Stimulated activated memory B cell treated with anti-CD40 and anti-IgM and Interleukin-4, amounts not matched to agents 10 μg/mL and 1 μg/mL and 100 μg/mL, for 72 hours (primary cell): ENCODE measurements around the gene RANBP2.
"Not testable (repeated sequence)": the region's sequence is repeated elsewhere in the genome, so short reads cannot be mapped to it uniquely, and the experiment has no call there.

Experiments used
- ATAC-seq: fragments of 150-1000 bp; cut with Tn5 transposase; 2 replicates; pipeline ENCODE4 v1.10.0; 2021
- H3K27ac Mint-ChIP-seq: one replicate; pipeline ENCODE4 v1.8.0; 2022; ENCODE audit warnings: mild to moderate bottlenecking, mixed read lengths
- H3K27me3 Mint-ChIP-seq: one replicate; pipeline ENCODE4 v1.8.0; 2022; ENCODE audit warnings: mixed read lengths
- H3K36me3 Mint-ChIP-seq: one replicate; pipeline ENCODE4 v1.8.0; 2022; ENCODE audit warnings: mixed read lengths
- H3K4me1 Mint-ChIP-seq: one replicate; pipeline ENCODE4 v1.8.0; 2022; ENCODE audit warnings: mixed read lengths
- H3K4me3 Mint-ChIP-seq: one replicate; pipeline ENCODE4 v1.8.0; 2022; ENCODE audit warnings: mild to moderate bottlenecking, moderate library complexity, mixed read lengths
- H3K9me3 Mint-ChIP-seq: one replicate; pipeline ENCODE4 v1.8.0; 2022; ENCODE audit warnings: mixed read lengths

RANBP2 gene

DNA sequence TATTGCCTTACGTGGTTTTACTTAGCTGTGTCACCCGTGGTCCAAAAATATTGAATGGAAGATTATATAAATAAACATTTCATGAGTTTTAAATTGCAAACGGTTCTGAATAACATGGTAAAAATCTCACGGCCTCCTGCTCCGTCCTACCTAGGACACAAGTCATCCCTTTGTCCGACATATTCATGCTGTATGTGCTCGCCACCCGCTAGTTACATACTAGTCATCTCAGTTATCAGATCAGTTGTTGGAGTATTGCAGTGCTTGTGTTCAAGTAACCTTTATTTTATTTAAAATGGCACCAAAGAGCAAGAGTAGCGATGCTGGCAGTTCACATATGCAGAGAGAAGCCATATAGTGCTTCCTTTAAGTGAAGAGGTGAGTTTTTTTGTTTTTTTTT lies 6.8 kb downstream of the RANBP2 start:
- not testable (repeated sequence) for H3K27me3 Mint-ChIP-seq, H3K27ac Mint-ChIP-seq, H3K36me3 Mint-ChIP-seq, H3K4me3 Mint-ChIP-seq, H3K9me3 Mint-ChIP-seq, ATAC-seq
- H3K4me1 Mint-ChIP-seq: peaks cover 35% of the 10 kb centered on the region

DNA sequence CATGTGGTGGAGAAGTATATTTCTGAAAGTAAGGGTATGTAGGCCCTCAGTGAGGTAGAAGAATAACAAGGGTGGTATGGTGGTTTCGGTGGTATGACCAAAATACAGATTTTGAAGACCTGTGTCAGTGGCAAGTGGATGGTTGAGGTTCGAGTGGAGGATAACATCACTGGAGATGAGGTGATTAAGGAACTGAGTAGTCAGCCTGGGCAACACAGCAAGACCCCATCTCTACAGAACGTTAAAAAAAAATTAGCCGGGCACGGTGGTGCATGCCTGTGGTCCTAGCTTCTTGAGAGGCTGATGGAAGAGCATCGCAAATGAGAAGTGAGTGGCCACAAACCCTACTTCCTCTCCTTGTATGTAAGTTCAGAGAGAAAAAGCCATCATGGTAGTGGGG lies 15.4 kb downstream of the RANBP2 start:
- H3K4me3 Mint-ChIP-seq, H3K27ac Mint-ChIP-seq, H3K4me1 Mint-ChIP-seq, ATAC-seq, H3K9me3 Mint-ChIP-seq, H3K27me3 Mint-ChIP-seq: not testable (repeated sequence)
- H3K36me3 Mint-ChIP-seq: peaks cover 21% of the 10 kb centered on the region

DNA sequence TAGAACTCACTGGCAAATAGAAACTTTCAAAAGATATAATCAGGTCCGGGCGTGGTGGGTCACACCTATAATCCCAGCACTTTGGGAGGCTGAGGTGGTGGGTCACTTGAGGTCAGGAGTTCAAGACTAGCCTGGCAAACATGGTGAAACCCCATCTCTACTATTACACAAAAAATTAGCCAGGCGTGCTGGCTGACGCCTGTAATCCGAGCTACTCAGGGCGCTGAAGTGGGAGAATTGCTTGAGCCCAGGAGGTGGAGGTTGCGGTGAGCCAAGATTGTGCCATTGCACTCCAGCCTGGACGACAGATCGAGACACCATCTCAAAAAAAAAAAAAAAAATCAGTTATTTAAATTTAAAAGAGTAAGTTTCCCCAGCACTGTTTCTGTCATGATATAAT lies 38.7 kb downstream of the RANBP2 start:
- H3K4me1 Mint-ChIP-seq, H3K9me3 Mint-ChIP-seq, ATAC-seq, H3K4me3 Mint-ChIP-seq, H3K27ac Mint-ChIP-seq, H3K27me3 Mint-ChIP-seq: not testable (repeated sequence)
- peaks cover 21% of the 10 kb centered on the region for H3K36me3 Mint-ChIP-seq

DNA sequence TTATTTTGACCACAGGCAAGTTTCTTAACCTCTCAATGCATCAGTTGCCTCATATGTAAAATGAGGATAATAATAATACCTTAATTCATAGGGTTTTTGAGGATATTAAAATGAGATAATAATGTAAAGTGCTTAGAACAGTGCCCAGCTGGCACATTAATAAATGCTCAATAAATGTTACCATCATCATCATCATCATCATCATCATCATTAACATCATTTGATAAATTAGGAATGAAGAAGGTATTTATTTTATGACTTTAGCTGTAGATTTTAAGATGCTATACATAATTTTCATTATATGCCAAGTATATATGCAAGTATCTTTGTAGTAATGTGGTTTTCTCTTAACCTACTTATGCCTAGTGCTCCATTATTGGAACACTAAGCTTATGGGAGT lies 43.3 kb downstream of the RANBP2 start:
- H3K4me1 Mint-ChIP-seq, H3K27me3 Mint-ChIP-seq, ATAC-seq, H3K27ac Mint-ChIP-seq, H3K9me3 Mint-ChIP-seq, H3K4me3 Mint-ChIP-seq: not testable (repeated sequence)
- H3K36me3 Mint-ChIP-seq: peaks cover 37% of the 10 kb centered on the region

DNA sequence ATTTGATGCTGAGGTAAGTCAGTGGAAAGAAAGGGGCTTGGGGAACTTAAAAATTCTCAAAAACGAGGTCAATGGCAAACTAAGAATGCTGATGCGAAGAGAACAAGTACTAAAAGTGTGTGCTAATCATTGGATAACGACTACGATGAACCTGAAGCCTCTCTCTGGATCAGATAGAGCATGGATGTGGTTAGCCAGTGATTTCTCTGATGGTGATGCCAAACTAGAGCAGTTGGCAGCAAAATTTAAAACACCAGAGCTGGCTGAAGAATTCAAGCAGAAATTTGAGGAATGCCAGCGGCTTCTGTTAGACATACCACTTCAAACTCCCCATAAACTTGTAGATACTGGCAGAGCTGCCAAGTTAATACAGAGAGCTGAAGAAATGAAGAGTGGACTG lies 47.4 kb downstream of the RANBP2 start:
- H3K27me3 Mint-ChIP-seq, H3K9me3 Mint-ChIP-seq, ATAC-seq, H3K27ac Mint-ChIP-seq, H3K4me1 Mint-ChIP-seq, H3K4me3 Mint-ChIP-seq: not testable (repeated sequence)
- peaks cover 47% of the 10 kb centered on the region for H3K36me3 Mint-ChIP-seq

GRCh38 chr2:108767859-108768258 lies 48.6 kb downstream of the RANBP2 start:
- not testable (repeated sequence) for ATAC-seq, H3K4me1 Mint-ChIP-seq, H3K27ac Mint-ChIP-seq, H3K27me3 Mint-ChIP-seq, H3K9me3 Mint-ChIP-seq, H3K4me3 Mint-ChIP-seq
- peaks cover 59% of the 10 kb centered on the region for H3K36me3 Mint-ChIP-seq

DNA sequence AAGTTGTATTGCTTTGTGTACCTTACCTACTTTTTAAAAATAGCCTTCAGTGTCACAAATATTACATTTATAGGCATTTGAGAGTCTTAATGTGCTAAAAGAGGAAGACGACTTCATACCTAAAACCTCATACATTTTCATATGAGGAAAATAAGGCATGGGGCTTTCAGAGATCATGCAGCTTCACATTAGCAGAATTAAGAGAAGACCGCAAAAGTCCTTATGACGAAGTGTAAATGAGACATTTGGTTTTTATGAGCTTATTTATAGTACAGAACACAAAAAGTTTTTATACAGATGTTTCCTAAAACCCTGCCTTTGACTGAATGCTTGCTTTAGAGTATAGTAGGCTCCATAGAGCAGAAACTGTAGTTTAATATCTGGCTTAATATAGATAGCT lies 57.2 kb downstream of the RANBP2 start:
- Mint-ChIP-seq H3K4me1 (peaks cover 30% of the 10 kb centered on the region), H3K27me3 (no peaks in the 10 kb centered on the region), H3K27ac (peak overlapping the region; percentile 79), H3K4me3 (peak overlapping the region; percentile 43), H3K36me3 (peaks cover 56% of the 10 kb centered on the region), H3K9me3 (no peaks in the 10 kb centered on the region)
- peak; percentile 95 for ATAC-seq

DNA sequence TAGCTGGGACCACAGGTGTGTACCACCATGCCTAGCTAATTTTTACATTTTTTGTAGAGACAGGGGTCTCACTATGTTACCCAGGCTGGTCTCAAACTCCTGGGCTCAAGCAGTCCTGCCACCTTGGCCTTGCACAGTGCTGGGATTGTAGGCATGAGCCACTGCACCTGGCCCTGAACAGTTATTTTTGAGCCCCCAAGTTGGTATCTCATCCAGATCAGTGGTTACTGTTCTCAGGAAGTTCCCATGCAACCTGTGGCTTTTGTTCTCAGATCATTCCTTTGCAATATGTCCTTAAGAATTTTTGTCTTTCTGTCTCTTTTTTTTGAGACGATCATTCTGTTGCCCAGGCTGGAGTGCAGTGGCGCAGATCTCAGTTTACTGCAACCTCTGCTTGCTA lies 59.6 kb downstream of the RANBP2 start:
- H3K36me3 Mint-ChIP-seq: peaks cover 48% of the 10 kb centered on the region
- H3K4me3 Mint-ChIP-seq: no peak overlapping the region
- H3K4me1 Mint-ChIP-seq: peaks cover 30% of the 10 kb centered on the region

DNA sequence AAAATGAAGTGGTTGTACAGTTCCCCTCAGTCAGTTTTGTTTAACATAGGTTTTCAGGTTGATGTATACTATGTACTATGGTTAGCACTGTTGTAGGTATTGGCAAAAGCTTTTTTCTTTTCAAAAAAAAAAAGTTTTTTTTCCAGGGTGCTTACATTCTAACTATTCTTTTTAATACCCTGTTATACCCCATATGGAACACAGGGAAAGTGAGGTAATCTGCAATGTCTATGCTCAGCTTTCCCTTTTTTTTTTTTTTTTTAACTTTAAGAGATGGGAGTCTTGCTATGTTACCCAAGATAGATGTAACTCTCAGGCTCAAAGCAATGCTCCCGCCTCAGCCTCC lies 66.7 kb downstream of the RANBP2 start:
- peaks cover 14% of the 10 kb centered on the region for H3K4me1 Mint-ChIP-seq
- peak overlapping the region; percentile 82 for H3K27ac Mint-ChIP-seq
- ATAC-seq: no peak
- H3K36me3 Mint-ChIP-seq: peaks cover 21% of the 10 kb centered on the region
- H3K27me3 Mint-ChIP-seq: no peaks in the 10 kb centered on the region
- no peaks in the 10 kb centered on the region for H3K9me3 Mint-ChIP-seq
- peak overlapping the region; percentile 99 for H3K4me3 Mint-ChIP-seq

More for the DNA sequence above, 59.6 kb downstream of the RANBP2 start:
- no peaks in the 10 kb centered on the region for H3K9me3 Mint-ChIP-seq
- no peak overlapping the region for H3K27ac Mint-ChIP-seq
- no peak for ATAC-seq
- no peaks in the 10 kb centered on the region for H3K27me3 Mint-ChIP-seq

DNA sequence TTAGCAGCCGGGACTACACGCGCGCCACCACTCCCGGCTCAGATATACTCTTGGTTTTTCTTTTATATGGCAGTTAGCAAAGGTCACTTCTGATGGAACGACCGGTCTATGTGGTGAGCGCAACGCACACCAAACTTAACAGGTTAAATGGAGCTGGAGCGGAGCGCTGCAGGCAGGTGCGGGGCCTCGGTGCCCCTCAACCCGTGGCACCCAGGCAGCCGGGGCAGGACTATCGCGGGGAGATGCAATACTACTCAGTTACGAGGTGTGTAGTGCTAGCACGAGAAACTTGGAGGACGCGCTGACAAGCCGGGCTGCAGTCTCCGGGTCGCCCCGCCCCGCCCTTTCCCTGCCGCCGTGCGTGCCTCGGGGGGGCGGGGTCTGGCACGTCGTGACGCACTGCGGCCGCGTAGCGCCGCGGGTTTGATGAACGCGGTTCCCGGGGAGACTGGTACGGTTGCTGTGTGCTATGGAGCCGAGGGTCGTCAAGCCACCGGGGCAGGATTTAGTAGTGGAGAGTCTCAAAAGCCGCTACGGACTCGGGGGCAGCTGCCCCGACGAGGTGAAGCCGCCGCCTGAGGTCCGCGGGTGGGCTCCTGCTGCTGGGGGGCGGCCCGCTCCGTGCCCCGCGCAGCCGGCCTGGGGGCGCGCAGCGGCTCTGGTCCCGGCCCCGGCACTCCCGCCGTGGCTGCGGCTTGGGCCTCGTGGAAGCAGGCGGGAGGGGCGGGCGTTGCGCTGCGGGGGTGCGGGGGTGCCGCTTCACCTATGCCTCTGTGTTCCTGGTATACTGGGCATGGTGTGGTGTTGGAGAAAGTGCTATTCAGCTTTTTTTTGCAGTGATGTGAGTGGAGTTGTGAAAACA lies 67.3 kb downstream of the RANBP2 start, which contains the start of gene CCDC138:
Gene CCDC138, plus strand, starts transcription at position 418 of the 862 bp plus-strand sequence. Its CDS starts 52 bp downstream, at position 470.
- Mint-ChIP-seq H3K36me3 (peaks cover 21% of the 10 kb centered on the region), H3K4me3 (peak within 1 kb of the TSS; percentile 99), H3K27me3 (no peaks in the 10 kb centered on the region)

GRCh38 chr2:108787216-108787541 lies 67.9 kb downstream of the RANBP2 start:
- H3K4me1 Mint-ChIP-seq: peaks cover 14% of the 10 kb centered on the region
- no peak for ATAC-seq
- H3K36me3 Mint-ChIP-seq: peaks cover 16% of the 10 kb centered on the region
- no peaks in the 10 kb centered on the region for H3K9me3 Mint-ChIP-seq
- H3K27ac Mint-ChIP-seq: peak overlapping the region; percentile 82
- H3K4me3 Mint-ChIP-seq: peak overlapping the region; percentile 99
- H3K27me3 Mint-ChIP-seq: no peaks in the 10 kb centered on the region

More for the DNA sequence above, 67.3 kb downstream of the RANBP2 start, which contains the start of gene CCDC138:
- H3K27ac Mint-ChIP-seq: peak within 1 kb of the TSS; percentile 82
- ATAC-seq: peak; percentile 99
- no peaks in the 10 kb centered on the region for H3K9me3 Mint-ChIP-seq
- peaks cover 14% of the 10 kb centered on the region for H3K4me1 Mint-ChIP-seq

- Mint-ChIP-seq H3K27me3 (no peaks in the 10 kb centered on the region), H3K36me3 (peaks cover 42% of the 10 kb centered on the region), H3K9me3 (no peaks in the 10 kb centered on the region), H3K4me1 (no peaks in the 10 kb centered on the region), H3K27ac (no peak overlapping the region), H3K4me3 (no peak overlapping the region)
- ATAC-seq: no peak
Observed at GRCh38 chr2:108803045-108803736, 83.9 kb downstream of the RANBP2 start.

GRCh38 chr2:108805032-108805431 lies 85.8 kb downstream of the RANBP2 start:
- peaks cover 7% of the 10 kb centered on the region for H3K4me1 Mint-ChIP-seq
- H3K27ac Mint-ChIP-seq: no peak overlapping the region
- H3K27me3 Mint-ChIP-seq: no peaks in the 10 kb centered on the region
- no peak for ATAC-seq
- peaks cover 11% of the 10 kb centered on the region for H3K9me3 Mint-ChIP-seq
- H3K4me3 Mint-ChIP-seq: no peak overlapping the region
- H3K36me3 Mint-ChIP-seq: peaks cover 44% of the 10 kb centered on the region

GRCh38 chr2:108805782-108806181 lies 86.5 kb downstream of the RANBP2 start:
- Mint-ChIP-seq H3K4me1 (peaks cover 7% of the 10 kb centered on the region), H3K9me3 (peaks cover 15% of the 10 kb centered on the region), H3K27ac (no peak overlapping the region), H3K4me3 (no peak overlapping the region), H3K27me3 (no peaks in the 10 kb centered on the region), H3K36me3 (peaks cover 52% of the 10 kb centered on the region)
- ATAC-seq: no peak

- Mint-ChIP-seq H3K27ac (no peak overlapping the region), H3K27me3 (no peaks in the 10 kb centered on the region), H3K9me3 (peaks cover 15% of the 10 kb centered on the region), H3K4me1 (peaks cover 7% of the 10 kb centered on the region), H3K4me3 (no peak overlapping the region), H3K36me3 (peaks cover 59% of the 10 kb centered on the region)
- no peak for ATAC-seq
Observed at GRCh38 chr2:108806371-108807113, 87.3 kb downstream of the RANBP2 start.
